Uterus (tissue), 2 donors: ENCODE results near the gene GON7.

Source experiments
- CTCF ChIP-seq, 4 experiments: fragments of 200-600 bp in 2 of 4; fragments of 450-650 bp in 2 of 4; sonication (generic) in 2 of 4; IDR thresholded peaks; one replicate each; pipeline ENCODE4 v1.5.1; 2016 to 2019; ENCODE audit warnings: antibody characterized with exemption in 4 of 4, mild to moderate bottlenecking in 2 of 4, moderate library complexity in 1 of 4
- POLR2A ChIP-seq, 2 donors: fragments of 450-650 bp; IDR thresholded peaks; one replicate each; pipeline ENCODE4 v1.6.1; 2016; ENCODE audit warnings: antibody characterized with exemption in 2 of 2, mild to moderate bottlenecking in 1 of 2, moderate library complexity in 1 of 2

- TF ChIP-seq POLR2A (IDR thresholded peaks at IDR 0.05) (no peak), CTCF (IDR thresholded peaks at IDR 0.05) (no peak)
Observed at GRCh38 chr14:93228550-93228949, 21.7 kb upstream of the GON7 start.
